GM21381 (cell line): ENCODE results near the gene ERBB4.
"Not testable (repeated sequence)": the region's sequence is repeated elsewhere in the genome, so short reads cannot be mapped to it uniquely, and the experiment has no call there.

Source experiments
- ATAC-seq: cut with Tn5 transposase; IDR thresholded peaks from one replicate; pipeline ENCODE4 v1.9.1; 2021; ENCODE audit warnings: mild to moderate bottlenecking, moderate library complexity; ENCODE audit not compliant: unreplicated experiment

ERBB4 gene

DNA sequence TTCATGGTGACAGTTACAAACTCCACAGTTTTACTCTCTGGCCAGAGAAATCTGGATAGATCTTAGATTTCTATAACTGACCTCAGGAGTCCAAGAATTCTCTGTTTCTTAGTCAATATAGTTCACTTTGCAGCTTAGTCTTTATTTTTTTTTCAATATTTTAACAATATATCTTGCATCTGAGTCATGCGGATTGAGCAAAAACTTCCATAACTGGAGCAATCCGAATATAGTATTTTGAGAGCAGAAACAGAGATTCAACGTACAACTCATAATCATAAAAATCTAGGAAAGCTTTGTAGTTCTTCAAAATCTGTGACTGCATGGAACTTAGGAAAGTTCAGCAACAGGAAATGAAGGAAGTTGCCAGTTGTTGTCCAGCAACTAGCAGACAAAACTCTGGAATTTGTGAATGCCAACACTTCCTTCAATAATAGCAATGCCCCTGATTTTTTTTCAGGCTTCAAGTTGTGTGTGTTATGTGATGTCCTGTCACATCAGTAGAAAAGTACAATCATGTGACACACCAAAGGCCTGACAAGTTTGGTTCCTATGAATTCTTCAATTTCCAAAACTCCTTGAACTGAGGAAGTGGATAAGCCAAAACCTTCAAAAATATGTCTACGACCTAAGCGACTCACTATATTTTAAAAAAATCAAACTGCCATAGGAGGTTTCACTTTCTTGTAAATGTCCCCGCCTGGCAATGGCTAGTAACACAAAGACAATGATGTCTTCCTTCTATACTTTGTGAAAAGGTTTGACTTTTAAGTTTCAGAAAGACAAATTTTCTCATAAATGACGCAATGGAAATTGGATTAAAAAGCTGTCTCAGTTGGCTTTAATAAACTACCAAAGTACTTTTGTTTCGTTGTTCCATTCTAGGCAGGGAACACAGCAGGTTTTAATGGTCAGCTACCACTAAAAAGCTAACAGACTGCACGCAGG lies 510.6 kb downstream of the ERBB4 start:
- ATAC-seq: no peak

DNA sequence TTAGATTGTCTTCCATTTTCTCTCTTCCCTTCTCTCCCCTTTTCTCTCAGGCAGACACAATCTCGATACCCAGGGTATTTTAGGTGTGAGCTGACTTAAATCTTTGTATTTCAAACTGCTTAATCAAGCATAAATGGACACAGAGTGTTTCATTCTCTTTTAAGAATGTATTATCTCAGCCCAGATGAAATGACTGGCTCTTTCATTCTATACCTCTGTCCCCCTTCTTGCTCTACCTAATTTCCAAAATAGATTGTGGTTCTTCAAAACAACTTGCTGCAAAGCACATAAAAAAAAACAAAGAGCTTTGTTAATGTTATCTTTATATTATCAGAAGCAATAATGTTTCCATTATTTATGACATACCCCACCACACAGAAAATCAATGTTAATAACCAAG lies 514.6 kb downstream of the ERBB4 start:
- ATAC-seq: no peak

DNA sequence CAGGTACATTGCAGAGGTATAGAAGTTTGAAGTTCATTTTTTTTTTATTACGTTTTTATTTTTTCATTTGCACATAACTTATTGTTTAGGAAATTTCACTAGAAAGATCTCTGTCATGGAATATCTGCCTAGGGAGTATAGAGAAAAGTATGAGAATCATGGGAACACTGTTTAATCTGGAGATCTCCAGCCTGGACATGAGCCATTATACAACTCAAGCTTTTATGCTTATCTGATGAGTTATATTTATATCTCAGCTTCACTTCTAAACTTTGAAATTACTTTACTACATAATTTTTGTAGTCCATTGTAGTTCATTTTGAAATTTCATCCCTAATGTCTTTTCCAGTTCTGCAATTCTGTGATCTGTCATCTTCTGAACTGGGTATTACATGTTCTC lies 515.6 kb downstream of the ERBB4 start:
- no peak for ATAC-seq

DNA sequence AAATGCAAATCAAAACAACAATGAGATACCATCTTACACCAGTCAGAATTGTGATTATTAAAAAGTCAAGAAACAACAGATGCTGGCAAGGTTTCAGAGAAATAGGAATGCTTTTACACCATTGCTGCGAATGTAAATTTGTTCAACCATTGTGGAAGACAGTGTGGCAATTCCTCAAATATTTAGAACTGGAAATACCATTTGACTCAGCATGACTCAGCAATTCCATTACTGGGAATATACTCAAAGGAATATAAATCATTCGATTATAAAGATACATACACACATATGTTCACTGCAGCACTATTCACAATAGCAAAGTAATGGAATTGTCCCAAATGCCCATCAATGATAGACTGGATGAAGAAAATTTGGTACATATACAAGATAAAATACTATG lies 516.7 kb downstream of the ERBB4 start:
- ATAC-seq: no peak

DNA sequence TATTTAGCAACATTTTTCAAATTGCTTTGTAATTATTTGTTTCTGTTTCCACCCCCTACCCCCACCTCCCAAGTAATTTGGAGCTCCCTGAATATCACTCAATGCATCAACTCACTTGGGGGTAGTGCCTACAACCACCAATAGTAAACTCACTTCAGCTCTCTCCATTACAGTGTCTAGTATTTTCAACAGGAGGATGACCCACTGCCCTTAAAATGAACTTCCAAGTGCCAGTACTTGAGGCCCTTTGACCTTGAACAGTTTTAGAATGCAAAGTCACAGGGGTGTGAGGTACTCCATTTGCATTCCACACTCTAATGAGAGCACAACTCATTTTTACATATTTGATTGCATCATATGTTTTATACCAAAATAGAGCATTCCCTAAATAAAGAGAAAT lies 523.0 kb downstream of the ERBB4 start:
- no peak for ATAC-seq

DNA sequence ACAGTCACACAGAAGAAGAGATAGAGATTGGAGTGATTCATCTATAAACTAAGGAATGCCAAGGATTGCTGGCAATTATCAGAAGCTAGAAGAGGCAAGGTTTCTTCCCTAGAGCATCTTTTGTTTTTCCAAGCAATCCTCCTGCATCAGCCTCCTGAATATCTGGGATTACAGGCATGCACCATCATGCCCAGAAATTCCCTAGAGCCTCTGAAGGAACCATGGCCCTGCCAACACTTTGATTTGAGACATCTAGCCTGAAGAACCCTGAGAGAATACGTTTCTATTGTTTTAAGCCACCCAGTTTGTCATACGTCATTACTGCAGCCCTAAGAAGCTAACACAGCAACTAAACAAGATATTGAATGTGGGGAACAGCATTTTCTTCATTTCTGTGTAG lies 525.0 kb downstream of the ERBB4 start:
- no peak for ATAC-seq

DNA sequence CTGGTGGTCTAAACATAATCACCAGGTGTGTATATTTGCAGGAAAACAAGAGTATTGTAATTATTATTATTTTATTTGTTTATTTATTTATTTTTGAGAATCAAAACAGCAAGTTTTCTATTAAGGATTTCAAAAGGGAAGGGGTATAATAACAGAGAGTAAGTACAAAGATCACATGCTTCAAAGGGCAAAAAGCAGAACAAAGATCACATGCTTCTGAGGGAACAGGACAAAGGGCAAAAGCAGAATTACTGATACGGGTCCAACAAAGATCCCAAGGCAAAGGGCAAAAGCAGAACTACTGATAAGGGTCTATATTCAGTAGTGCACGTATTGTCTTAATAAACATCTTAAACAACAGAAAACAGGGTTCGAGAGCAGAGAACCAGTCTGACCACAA lies 528.3 kb downstream of the ERBB4 start:
- not testable (repeated sequence) for ATAC-seq

DNA sequence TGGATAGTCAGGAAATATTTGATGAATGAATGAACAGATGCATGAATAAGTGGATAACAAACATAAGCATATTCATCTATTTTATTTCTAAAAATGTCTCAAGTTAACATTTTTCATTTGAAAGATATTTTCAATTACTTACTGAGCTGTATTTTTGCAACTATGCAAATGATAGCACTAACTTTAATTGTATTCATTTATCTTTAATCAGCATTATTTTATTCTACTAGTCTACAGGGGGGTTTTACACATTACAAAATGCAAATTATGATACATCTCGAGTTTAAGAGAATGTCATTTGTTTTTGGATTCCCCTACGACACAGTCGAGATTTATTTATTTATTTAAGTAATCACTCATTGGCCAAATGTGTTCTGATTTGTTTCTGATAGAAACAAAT lies 530.6 kb downstream of the ERBB4 start:
- no peak for ATAC-seq

DNA sequence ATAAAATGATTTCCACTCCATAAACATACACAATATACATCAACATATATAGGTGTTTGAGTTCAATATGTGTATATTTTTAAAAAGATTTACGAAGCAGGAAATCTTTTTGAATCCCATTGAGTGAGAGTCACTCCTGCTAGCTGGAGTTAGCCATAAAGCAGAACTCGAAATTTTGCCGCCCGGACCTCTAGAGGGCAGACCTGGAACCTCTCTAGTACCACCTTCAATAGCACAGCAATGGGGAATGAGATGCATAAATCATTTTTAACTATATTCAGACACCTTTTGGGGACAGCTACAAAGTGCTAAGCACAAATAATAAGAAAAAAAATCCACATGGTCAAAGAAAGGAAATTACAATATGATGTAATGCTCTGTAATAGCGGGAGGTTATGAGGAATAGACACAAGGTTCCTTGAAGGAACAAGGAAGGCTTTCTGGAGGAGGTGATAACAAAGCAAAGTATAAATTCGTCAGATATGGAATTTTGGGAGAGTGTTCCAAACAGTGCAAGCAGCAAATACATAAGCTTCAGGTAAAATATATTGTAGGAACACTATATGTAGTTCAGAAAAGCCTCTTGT lies 533.4 kb downstream of the ERBB4 start:
- peak; percentile 79 for ATAC-seq

DNA sequence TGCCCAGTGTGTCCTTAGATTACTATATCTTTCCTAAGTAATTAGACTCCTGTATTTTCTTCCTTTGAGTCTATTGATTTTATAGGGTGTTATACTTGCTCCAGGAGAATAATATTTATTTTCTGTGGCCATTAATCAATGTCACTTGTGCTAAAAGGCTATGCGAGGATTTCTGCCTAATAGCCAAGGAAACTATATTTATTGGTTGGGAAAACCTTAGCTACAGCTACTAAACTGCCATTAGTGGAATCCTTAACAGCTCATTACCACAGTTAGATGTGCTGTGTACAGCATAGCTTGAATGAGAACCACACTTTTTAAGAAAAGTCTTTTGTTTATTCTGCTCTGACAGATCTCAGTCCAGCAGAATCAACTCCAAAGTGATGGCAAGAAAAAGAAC lies 537.3 kb downstream of the ERBB4 start:
- ATAC-seq: no peak

DNA sequence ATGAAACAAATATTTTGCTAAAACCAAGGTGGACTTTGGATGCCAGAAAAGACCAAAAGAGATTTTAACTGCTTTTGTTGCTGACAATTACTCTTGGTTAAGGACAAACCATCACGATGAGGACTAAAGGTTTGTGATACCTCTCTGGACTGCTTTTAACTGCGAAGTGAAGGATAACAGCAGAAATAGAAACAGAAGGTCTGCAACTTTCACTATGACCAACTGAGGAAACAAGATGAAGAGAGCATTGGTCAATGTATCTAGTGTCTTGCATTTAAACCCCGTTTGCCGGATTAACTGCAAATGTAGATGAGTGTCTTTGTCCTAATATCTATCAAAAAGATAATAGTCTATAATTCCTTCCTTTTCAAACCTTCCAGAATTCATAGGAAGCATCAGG lies 541.7 kb downstream of the ERBB4 start:
- ATAC-seq: no peak

DNA sequence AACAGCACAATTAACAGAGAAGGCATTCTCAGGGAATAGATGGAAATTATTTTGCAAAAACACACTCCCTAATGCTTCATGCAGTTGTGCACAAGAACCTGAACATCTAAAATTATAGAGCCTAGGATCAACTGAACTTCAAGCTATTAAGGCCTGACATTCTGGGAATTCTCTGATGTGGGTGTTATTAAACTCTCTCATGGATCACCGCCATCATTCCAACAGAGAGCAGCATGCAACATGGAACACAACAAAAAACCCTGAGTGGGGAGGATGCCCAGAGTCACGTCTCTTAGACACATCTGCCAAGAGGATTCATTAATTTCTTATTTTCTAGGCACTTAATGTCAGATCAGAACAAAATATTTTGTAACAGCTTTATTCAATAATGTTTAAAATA lies 543.8 kb downstream of the ERBB4 start:
- ATAC-seq: no peak

DNA sequence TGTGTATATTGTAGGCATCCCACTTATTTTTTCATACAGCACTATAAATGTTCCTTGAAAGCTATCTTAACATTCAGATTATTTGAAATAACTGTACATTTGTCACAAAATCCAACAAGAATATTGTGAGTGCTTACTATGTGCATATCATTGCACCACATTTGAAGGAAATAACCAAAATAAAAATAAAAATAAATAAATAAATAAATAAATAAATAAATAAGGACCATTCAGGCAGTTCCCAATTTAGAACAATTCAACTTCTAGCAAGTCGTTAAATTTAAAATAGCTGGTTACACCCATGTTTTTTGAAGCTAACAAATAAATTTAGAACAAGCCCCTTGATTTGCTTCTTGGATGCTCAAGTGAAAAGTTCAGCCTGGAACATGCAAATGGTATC lies 548.3 kb downstream of the ERBB4 start:
- no peak for ATAC-seq

DNA sequence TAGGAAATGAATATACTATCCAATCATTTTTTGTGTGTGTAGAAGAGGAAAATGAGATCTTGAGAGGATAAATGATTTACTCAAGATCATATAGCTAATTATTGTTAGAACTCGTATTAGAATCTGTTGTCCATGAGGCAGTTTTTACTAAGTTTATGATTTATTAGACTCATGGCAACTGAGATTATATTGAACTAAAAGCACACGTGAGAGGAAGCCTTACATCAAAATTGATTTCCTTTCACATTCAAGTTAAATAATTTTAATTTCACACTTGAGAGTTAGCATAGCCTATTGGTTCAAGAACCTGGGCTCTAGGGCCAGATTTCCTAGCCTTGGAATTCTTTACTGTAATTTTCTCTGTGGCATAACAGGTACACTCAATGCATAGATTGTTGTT lies 552.3 kb downstream of the ERBB4 start:
- no peak for ATAC-seq

DNA sequence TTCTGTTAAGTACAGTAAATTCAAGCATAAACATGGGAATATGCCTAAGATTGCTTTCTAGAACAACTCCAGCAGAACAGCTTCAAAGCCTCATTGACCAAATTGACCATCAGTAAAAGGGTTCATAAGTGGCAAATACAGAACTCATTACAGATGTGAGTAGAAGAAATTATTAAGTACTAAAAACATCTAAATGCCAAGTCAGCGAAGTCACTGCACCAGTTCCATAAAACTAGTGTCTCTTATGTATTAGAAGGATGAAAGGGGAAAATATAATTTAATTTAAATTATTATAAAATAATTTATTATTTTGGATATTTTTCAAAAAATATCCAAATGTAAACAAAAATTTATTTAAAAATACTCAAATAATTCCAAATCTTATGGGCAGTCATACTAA lies 553.2 kb downstream of the ERBB4 start:
- no peak for ATAC-seq

DNA sequence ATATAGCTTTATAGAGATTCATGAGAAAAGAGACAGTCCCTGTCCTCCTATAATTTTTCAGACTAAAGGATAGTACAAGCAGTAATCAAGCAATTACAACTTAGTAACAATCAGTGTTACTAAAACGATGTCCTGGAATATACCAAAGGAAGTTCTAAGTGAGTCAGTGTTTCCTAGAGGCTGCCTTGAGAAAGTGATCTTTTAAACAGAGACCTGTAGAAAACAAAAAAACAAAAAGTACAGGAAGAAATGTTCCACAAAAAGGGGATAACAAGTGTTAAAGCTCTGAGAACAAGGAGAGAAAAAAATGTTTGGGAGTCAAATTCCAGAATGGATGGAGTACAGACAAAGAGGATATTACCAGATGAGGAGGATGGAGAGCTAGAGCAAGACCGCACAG lies 556.4 kb downstream of the ERBB4 start:
- ATAC-seq: no peak

DNA sequence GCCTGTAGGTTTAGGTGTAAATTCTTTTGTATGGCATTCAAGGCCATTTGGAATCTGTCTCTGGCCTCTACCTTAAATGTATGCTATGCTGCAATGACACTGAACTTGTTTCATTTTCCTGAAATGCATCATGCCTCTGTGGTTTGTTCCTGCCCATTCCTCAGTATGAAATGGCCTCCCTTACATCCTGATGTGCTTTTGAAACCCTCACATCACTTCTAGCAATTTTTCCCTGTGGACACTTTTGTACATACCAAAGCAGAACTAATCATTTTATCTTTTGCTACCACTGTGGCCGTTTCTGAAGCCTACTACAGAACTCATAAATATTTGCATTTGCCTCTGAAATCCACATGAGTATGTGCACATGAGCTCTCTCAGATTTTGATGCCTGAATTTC lies 557.2 kb downstream of the ERBB4 start:
- ATAC-seq: no peak

DNA sequence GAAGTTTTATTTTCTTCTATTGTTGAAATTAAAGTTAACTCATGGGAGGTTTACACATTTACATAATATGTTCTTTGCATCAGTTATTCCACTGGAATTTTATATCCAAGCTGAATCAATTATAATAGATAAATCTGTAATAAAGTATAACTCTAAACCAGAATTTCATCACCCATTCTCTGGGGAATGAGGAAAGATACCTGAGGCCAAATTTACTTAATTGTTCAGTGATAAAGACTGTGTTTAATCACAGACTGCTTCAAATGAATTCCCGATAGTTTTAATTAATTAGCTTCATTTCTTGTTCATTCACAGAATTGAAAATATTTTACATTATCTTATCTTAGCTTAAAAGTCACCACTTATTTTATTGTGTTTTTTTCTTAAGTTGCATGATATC lies 562.5 kb downstream of the ERBB4 start:
- no peak for ATAC-seq

DNA sequence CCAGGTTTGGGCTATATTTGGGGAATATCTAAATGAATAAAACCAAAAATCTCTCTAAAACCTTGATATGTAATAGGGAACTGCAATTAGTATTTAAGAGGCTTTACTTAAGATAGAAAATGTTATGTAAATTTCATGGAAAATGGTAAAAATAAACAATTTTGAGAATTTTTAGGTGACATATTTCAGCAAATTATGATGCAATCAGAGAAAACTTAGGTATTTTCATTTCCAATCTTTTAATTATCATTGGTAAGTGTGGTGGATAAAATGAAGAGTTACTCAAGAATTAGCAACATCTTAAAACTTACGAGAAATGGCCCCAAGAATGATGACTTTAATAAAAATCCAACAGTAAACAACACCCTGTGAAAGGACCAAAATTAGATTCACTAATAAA lies 571.4 kb downstream of the ERBB4 start:
- no peak for ATAC-seq

DNA sequence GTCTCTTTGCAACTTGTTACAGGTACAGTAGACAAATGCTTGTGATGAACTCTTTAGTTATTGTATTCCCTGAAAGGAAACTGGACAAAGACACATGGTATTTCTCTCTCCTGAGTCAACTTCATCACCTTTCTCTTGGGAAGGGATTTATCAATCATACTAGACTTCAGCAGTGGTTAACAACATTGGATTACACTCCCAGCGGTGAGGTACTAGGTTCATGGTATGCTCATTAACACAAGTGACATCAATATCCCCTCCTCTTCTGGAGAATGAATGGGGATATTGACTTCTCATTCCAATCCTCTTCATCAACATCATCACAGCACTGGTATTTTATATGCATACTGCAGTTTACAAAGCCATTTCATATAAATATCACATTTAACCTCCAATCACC lies 574.6 kb downstream of the ERBB4 start:
- ATAC-seq: no peak

DNA sequence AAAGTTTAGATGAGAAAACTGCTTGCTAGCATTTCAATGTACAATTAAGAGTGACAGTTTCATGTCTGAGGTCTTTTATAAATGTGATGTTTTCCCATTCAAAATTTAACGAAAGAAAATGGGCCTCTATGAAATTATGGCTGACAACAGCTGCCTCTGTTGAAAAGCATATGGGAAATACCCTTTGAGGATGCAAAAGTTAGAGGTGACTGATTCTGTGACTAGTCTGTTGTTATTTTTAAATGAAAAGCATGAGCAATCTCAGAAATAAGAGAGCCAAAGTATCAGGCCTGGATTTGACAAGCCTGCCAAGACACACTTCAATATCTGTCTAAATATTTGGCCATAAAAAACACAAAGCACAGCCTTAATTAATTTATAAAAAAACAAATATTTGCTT lies 580.8 kb downstream of the ERBB4 start:
- ATAC-seq: peak; percentile 84

DNA sequence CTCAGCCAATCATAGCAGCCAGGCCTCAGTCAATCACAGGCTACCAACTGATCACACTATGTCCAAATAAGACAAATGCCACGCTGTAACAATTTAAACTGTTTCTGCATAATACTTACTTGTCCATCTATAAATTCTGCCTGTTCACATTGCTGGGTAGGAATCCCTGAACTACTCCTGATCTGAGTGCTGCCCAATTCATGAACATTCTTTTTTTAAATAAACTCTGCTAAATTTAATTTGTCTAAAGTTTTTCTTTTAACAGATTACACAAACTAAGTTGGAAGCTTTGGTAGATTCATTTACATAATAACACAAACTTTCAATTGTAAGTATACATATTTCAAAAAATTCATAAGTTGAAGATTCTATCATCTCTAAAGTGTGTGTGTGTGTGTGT lies 583.0 kb downstream of the ERBB4 start:
- no peak for ATAC-seq

DNA sequence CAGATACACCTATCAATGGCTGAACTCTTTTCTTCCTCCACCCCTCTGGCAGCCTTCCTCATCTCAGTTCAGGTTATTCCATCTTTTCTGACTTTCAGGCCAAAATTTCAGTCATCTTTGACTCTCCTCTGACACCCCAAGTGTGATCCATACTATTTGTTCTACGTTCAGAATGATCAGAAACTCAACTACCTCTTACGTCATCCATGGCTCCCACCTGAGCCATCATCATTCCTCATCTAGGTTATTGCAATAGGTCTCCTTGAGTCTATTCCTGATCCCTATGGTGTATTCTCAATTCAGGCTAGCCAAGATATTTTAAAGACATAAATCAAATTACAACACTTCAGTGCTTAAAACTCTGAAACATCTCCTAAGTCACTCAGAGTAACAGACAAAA lies 589.7 kb downstream of the ERBB4 start:
- no peak for ATAC-seq
